DOHH2 (cell line): ENCODE measurements around the gene RORC.
A peak's percentile ranks its signal among the peaks of the same experiment; 100 is the strongest.

Source experiments
- H3F3A ChIP-seq: fragments of 200-600 bp; sonication (generic), shearing (Covaris generic); 2 replicates; pipeline ENCODE4 v1.6.0; 2016; ENCODE audit warnings: antibody characterized with exemption, mild to moderate bottlenecking; ENCODE audit not compliant: control insufficient read depth, insufficient read depth
- H3K27ac ChIP-seq: fragments of 200-600 bp; sonication (generic); 2 replicates; pipeline ENCODE4 v1.5.1; 2014; ENCODE audit warnings: low read depth, mild to moderate bottlenecking, low read length, moderate library complexity
- H3K27me3 ChIP-seq: fragments of 200-600 bp; sonication (generic); 2 replicates; pipeline ENCODE4 v1.6.1; 2014; ENCODE audit warnings: mild to moderate bottlenecking, low read length, mixed read lengths; ENCODE audit not compliant: control insufficient read depth
- H3K36me3 ChIP-seq: fragments of 200-600 bp; sonication (generic); 2 replicates; pipeline ENCODE4 v1.6.1; 2014; ENCODE audit warnings: mild to moderate bottlenecking, low read length, moderate library complexity, mixed read lengths; ENCODE audit not compliant: control insufficient read depth
- H3K4me1 ChIP-seq: fragments of 200-600 bp; sonication (generic); 2 replicates; pipeline ENCODE4 v1.6.1; 2014; ENCODE audit warnings: mild to moderate bottlenecking, low read length, mixed read lengths; ENCODE audit not compliant: control insufficient read depth
- H3K4me2 ChIP-seq: fragments of 200-600 bp; sonication (generic); 2 replicates; pipeline ENCODE4 v1.6.0; 2014; ENCODE audit warnings: mild to moderate bottlenecking, low read length, moderate library complexity
- H3K4me3 ChIP-seq: fragments of 200-600 bp; sonication (generic); 2 replicates; pipeline ENCODE4 v1.5.1; 2014; ENCODE audit warnings: mild to moderate bottlenecking, low read length, mixed read lengths
- H3K79me2 ChIP-seq: fragments of 200-600 bp; sonication (generic); 2 replicates; pipeline ENCODE4 v1.6.1; 2014; ENCODE audit warnings: mild to moderate bottlenecking, low read length, mixed read lengths; ENCODE audit not compliant: control insufficient read depth
- H3K9me2 ChIP-seq: fragments of 200-600 bp; sonication (generic); replicated peaks from 2 replicates; pipeline ENCODE4 v1.6.1; 2014; ENCODE audit warnings: mild to moderate bottlenecking, low read length, mixed read lengths; ENCODE audit not compliant: control insufficient read depth
- H3K9me3 ChIP-seq: fragments of 200-600 bp; sonication (generic); 2 replicates; pipeline ENCODE4 v1.6.1; 2014; ENCODE audit warnings: antibody characterized with exemption, low read length, mixed read lengths; ENCODE audit not compliant: control insufficient read depth, insufficient read depth
- H4K20me1 ChIP-seq: fragments of 200-600 bp; sonication (generic); 2 replicates; pipeline ENCODE4 v1.6.0; 2014; ENCODE audit warnings: low read depth, mild to moderate bottlenecking, antibody characterized with exemption, low read length, moderate library complexity; ENCODE audit not compliant: control insufficient read depth, insufficient read depth
- EZH2phosphoT487 ChIP-seq: fragments of 200-600 bp; sonication (generic); IDR thresholded peaks from 2 replicates; pipeline ENCODE4 v1.6.1; 2017; ENCODE audit warnings: borderline replicate concordance, mild to moderate bottlenecking, antibody characterized with exemption, low read length, moderate library complexity, mixed read lengths
- TF ChIP-seq, protein P1 (sequence below): fragments of 200-600 bp; sonication (generic); IDR thresholded peaks from one replicate; pipeline ENCODE4 v1.5.1; 2014; ENCODE audit warnings: antibody characterized with exemption, mild to moderate bottlenecking, low read depth, low read length; ENCODE audit not compliant: poor library complexity, severe bottlenecking

Gene RORC

DNA sequence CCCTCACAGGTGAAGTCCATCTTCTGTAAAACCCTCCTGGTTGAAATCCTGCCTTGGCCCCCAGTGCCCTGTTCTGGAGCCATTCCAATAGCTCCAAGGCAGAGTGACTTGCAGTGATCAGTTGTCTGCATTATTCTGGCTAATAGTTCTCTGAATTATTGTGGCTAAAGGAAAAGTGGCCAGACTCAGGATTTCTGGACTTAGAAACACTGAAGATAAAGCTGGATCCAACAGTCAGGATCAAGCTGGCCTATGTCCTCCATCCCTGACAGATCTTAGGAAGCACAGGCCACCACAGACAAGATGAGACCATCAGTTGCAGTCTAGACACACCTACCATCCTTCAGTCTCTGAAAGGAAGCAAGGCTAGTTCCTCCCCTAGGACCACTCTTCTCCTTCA, 8.8 kb upstream of the RORC start:
- Histone ChIP-seq H3K79me2 (no peaks in the 10 kb centered on the region), H3K36me3 (no peaks in the 10 kb centered on the region), H4K20me1 (no peaks in the 10 kb centered on the region), H3K9me2 (no peaks in the 10 kb centered on the region), H3K27me3 (peaks cover 50% of the 10 kb centered on the region), H3K9me3 (no peaks in the 10 kb centered on the region), H3K27ac (no peak overlapping the region), H3K4me3 (no peak overlapping the region), H3K4me2 (no peak overlapping the region), H3K4me1 (peaks cover 47% of the 10 kb centered on the region), H3F3A (0 out of 2 replicates have a peak, but pooled peaks cover 6% of the 10 kb centered on the region)
- TF ChIP-seq EZH2phosphoT487 = no peak
- TF ChIP-seq, protein P1, sequence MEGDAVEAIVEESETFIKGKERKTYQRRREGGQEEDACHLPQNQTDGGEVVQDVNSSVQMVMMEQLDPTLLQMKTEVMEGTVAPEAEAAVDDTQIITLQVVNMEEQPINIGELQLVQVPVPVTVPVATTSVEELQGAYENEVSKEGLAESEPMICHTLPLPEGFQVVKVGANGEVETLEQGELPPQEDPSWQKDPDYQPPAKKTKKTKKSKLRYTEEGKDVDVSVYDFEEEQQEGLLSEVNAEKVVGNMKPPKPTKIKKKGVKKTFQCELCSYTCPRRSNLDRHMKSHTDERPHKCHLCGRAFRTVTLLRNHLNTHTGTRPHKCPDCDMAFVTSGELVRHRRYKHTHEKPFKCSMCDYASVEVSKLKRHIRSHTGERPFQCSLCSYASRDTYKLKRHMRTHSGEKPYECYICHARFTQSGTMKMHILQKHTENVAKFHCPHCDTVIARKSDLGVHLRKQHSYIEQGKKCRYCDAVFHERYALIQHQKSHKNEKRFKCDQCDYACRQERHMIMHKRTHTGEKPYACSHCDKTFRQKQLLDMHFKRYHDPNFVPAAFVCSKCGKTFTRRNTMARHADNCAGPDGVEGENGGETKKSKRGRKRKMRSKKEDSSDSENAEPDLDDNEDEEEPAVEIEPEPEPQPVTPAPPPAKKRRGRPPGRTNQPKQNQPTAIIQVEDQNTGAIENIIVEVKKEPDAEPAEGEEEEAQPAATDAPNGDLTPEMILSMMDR = no peak

DNA sequence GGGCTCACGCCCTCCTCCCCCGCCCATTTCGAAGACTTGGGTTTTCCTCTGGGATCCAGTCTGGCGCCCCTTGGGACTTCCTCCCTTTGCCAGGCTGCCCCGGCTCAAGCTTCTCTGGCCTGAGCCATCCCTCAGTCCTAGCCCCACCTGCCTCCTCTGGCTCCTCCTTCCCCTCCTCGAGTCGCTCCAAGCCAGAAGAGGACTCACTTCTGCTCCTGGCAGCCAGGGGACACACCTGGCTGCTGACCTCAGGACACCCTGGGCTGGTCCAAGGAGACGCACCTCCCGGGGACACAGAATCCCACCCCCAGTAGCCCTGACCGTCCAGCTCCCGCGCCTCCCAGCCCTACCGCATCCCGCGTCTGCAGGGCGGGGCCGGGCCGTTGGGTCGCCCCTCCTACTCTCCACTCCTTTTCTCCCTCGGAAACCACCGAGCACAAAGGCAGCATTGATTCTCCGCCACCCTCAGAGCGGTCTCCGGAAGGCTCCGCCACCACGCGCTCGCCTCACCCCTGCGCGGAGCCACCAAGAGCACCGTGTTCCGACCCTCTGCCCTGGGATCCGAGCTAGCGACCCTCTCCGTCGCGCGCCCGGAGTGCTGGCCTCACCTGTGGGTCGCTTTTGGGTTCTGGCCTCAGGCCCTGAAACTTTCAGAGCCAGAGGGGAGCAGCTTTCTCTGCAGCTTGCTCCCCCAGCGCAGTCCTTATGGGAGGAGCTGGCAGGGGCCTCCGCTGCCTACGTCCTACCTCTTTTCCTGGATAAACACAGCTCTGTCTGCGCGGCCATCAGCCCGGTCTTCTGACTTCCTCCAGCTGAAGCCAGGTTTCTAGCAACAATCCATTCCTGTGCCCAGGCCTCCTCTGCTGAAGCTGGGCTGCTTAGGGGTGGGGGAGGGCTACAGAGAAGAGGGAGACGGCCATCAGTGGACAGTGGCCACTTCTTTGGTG, 8.1 kb upstream of the RORC start, which contains the start of gene C2CD4D:
Gene C2CD4D (minus strand): TSS at position 364 of the 947 bp plus-strand sequence. CDS start 831 bp downstream, outside the sequence.
- TF ChIP-seq, protein P1 = no peak
- TF ChIP-seq EZH2phosphoT487 = no peak
- Histone ChIP-seq H3K27me3 (peaks cover 50% of the 10 kb centered on the region), H3K4me2 (peak within 1 kb of the TSS; percentile 55), H3K27ac (no peak within 1 kb of the TSS), H3K9me3 (no peaks in the 10 kb centered on the region), H3K79me2 (no peaks in the 10 kb centered on the region), H3K4me3 (peak within 1 kb of the TSS; percentile 48), H3F3A (0 out of 2 replicates have a peak, but pooled peaks cover 6% of the 10 kb centered on the region), H3K36me3 (no peaks in the 10 kb centered on the region), H3K4me1 (peaks cover 47% of the 10 kb centered on the region), H4K20me1 (no peaks in the 10 kb centered on the region), H3K9me2 (no peaks in the 10 kb centered on the region)

DNA sequence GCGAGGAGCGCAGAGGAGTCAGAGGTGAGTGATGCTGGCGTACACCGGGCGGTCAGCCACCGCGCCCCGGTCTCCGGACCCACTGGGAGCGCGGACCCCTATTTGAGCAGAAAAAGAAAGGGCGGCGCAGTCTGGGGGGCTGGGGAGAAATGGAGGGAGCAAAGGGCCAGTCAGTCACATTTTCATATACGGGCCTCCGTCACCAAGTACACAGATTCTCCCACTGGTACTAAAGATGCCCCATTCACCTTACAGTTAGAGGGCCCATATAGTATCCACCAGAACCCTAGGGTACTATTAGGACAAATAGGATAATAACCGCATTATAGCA, 7.4 kb upstream of the RORC start:
- Histone ChIP-seq H3K4me1 (peaks cover 40% of the 10 kb centered on the region), H3K4me2 (peak overlapping the region; percentile 55), H3K27me3 (peaks cover 50% of the 10 kb centered on the region), H3K4me3 (peak overlapping the region; percentile 48), H3K79me2 (no peaks in the 10 kb centered on the region), H3K36me3 (no peaks in the 10 kb centered on the region), H3F3A (0 out of 2 replicates have a peak, but pooled peaks cover 6% of the 10 kb centered on the region), H3K9me3 (no peaks in the 10 kb centered on the region), H3K27ac (no peak overlapping the region), H3K9me2 (no peaks in the 10 kb centered on the region), H4K20me1 (no peaks in the 10 kb centered on the region)
- TF ChIP-seq, protein P1 = no peak
- TF ChIP-seq EZH2phosphoT487 = no peak
